ENCODE measurements around the gene APOBEC2. TPM values are rescaled to one million over a fixed set of nuclear protein-coding genes. Genes with fewer than 3 reads are reported as not detected.

APOBEC2 gene
- total and polyA plus RNA-seq, 2 of the 13 experiments (the other 11 are each of a cell fraction or from before 2014, with no cell fraction given) = 0.09 TPM; not detected in 1

DNA sequence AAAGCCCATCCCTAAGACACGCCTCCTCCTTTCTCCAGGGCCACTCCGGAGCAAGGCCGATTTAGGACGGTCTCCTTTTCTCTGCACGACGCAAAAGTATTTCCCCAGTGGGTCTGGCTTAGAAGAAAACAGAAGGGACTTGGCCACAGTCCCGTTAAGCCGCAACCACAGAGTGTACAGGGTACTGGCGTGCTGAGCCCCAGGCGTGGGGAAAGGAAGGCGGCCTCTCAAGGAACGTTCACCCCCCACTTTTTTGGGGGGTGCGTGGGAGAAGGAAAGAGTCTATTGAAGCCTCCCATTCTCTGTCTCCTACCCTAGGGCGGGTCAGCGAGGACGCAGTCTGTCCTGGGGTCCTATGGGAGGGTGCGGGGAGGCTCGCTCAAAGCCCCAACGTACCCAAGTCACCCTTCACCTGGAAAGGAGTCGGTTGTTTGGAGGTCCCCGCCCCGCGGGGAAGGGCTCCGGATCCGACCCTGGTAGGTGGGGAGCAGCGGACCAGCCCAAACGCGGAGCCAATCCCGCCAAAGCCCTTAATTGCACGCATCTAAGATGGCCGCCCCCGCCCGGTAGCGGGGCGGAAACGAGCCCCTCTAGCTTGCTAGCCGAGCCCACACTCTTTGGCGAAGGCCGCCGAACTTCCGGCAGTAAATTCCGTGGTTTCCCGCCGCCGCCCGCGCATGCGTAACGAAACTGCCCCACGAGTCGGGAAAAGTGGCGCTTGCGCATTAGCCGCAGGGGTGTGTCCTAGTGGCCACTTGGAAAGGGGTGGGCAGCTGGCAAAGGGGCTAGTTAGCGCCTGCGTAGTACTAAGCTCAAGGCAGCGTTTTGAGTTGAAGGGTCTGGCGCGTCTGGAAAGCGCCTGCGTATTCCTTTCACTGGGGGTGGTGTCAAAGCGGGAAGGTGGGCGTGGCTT, 19.2 kb downstream of the APOBEC2 start, which contains the start of gene OARD1 (continued):
- TF ChIP-seq, protein P1, sequence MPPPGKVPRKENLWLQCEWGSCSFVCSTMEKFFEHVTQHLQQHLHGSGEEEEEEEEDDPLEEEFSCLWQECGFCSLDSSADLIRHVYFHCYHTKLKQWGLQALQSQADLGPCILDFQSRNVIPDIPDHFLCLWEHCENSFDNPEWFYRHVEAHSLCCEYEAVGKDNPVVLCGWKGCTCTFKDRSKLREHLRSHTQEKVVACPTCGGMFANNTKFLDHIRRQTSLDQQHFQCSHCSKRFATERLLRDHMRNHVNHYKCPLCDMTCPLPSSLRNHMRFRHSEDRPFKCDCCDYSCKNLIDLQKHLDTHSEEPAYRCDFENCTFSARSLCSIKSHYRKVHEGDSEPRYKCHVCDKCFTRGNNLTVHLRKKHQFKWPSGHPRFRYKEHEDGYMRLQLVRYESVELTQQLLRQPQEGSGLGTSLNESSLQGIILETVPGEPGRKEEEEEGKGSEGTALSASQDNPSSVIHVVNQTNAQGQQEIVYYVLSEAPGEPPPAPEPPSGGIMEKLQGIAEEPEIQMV (CRISPR knock-in tag; IDR thresholded peaks at IDR 0.05; ENCODE audit: low read depth) = no peak; the same call in 1 of the 2 replicates
- TF ChIP-seq, protein P2, sequence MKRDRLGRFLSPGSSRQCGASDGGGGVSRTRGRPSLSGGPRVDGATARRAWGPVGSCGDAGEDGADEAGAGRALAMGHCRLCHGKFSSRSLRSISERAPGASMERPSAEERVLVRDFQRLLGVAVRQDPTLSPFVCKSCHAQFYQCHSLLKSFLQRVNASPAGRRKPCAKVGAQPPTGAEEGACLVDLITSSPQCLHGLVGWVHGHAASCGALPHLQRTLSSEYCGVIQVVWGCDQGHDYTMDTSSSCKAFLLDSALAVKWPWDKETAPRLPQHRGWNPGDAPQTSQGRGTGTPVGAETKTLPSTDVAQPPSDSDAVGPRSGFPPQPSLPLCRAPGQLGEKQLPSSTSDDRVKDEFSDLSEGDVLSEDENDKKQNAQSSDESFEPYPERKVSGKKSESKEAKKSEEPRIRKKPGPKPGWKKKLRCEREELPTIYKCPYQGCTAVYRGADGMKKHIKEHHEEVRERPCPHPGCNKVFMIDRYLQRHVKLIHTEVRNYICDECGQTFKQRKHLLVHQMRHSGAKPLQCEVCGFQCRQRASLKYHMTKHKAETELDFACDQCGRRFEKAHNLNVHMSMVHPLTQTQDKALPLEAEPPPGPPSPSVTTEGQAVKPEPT (CRISPR knock-in tag; IDR thresholded peaks at IDR 0.05; ENCODE audit: low read depth) = no peak
- no peak; the same call in 1 of the 2 replicates for TF ChIP-seq POLR2AphosphoS2 (IDR thresholded peaks at IDR 0.05; ENCODE audit: low read depth, low read length)
- TF ChIP-seq CREB1 (IDR thresholded peaks at IDR 0.05) = no peak; the same call in 1 of the 2 replicates
- TF ChIP-seq CREB1 (CRISPR knock-in tag; IDR thresholded peaks at IDR 0.05) = peak; percentile 88
- peak; percentile 53; the same call in 1 of the 2 replicates for TF ChIP-seq FOXK1 (CRISPR knock-in tag; IDR thresholded peaks at IDR 0.05; ENCODE audit: borderline replicate concordance, low read depth)
- TF ChIP-seq, protein P3, sequence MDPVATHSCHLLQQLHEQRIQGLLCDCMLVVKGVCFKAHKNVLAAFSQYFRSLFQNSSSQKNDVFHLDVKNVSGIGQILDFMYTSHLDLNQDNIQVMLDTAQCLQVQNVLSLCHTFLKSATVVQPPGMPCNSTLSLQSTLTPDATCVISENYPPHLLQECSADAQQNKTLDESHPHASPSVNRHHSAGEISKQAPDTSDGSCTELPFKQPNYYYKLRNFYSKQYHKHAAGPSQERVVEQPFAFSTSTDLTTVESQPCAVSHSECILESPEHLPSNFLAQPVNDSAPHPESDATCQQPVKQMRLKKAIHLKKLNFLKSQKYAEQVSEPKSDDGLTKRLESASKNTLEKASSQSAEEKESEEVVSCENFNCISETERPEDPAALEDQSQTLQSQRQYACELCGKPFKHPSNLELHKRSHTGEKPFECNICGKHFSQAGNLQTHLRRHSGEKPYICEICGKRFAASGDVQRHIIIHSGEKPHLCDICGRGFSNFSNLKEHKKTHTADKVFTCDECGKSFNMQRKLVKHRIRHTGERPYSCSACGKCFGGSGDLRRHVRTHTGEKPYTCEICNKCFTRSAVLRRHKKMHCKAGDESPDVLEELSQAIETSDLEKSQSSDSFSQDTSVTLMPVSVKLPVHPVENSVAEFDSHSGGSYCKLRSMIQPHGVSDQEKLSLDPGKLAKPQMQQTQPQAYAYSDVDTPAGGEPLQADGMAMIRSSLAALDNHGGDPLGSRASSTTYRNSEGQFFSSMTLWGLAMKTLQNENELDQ (CRISPR knock-in tag; IDR thresholded peaks at IDR 0.05; ENCODE audit: borderline replicate concordance) = no peak
- TF ChIP-seq, protein P4, sequence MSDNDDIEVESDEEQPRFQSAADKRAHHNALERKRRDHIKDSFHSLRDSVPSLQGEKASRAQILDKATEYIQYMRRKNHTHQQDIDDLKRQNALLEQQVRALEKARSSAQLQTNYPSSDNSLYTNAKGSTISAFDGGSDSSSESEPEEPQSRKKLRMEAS (IDR thresholded peaks at IDR 0.05) = peak; percentile 65; the same call in 1 of the 2 replicates
- TF ChIP-seq ZNF567 (CRISPR knock-in tag; IDR thresholded peaks at IDR 0.05; ENCODE audit: borderline replicate concordance) = no peak
- no peak; the same call in 1 of the 2 replicates for TF ChIP-seq ARNT2 (CRISPR knock-in tag; IDR thresholded peaks at IDR 0.05; ENCODE audit: low read depth)
- TF ChIP-seq ZSCAN22 (CRISPR knock-in tag; IDR thresholded peaks at IDR 0.05) = 0 out of 2 replicates have a peak, but pooled peaks have one; percentile 28
- peak; percentile 64; the same call in 1 of the 2 replicates for TF ChIP-seq ZNF772 (CRISPR knock-in tag; IDR thresholded peaks at IDR 0.05)
- TF ChIP-seq SRY (CRISPR knock-in tag; IDR thresholded peaks at IDR 0.05) = no peak; the same call in 1 of the 2 replicates
- peak; percentile 87 for TF ChIP-seq PHF20 (CRISPR knock-in tag; IDR thresholded peaks at IDR 0.05)
- 0 out of 2 replicates have a peak, but pooled peaks have one; percentile 26 for TF ChIP-seq RCOR2 (CRISPR knock-in tag; IDR thresholded peaks at IDR 0.05)
- TF ChIP-seq, protein P5, sequence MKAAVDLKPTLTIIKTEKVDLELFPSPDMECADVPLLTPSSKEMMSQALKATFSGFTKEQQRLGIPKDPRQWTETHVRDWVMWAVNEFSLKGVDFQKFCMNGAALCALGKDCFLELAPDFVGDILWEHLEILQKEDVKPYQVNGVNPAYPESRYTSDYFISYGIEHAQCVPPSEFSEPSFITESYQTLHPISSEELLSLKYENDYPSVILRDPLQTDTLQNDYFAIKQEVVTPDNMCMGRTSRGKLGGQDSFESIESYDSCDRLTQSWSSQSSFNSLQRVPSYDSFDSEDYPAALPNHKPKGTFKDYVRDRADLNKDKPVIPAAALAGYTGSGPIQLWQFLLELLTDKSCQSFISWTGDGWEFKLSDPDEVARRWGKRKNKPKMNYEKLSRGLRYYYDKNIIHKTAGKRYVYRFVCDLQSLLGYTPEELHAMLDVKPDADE (CRISPR knock-in tag; IDR thresholded peaks at IDR 0.05) = 0 out of 2 replicates have a peak, but pooled peaks have one; percentile 32
- TF ChIP-seq, protein P6, sequence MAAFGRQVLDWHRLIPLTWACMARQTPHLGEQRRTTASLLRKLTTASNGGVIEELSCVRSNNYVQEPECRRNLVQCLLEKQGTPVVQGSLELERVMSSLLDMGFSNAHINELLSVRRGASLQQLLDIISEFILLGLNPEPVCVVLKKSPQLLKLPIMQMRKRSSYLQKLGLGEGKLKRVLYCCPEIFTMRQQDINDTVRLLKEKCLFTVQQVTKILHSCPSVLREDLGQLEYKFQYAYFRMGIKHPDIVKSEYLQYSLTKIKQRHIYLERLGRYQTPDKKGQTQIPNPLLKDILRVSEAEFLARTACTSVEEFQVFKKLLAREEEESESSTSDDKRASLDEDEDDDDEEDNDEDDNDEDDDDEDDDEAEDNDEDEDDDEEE (CRISPR knock-in tag; IDR thresholded peaks at IDR 0.05) = peak; percentile 61; the same call in 1 of the 2 replicates
- TF ChIP-seq ZNF572 (CRISPR knock-in tag; IDR thresholded peaks at IDR 0.05) = no peak; the same call in 1 of the 2 replicates
